Right lobe of liver (tissue), 6 donors: ENCODE measurements around the gene NTM. TPM values are rescaled to one million over a fixed set of nuclear protein-coding genes. Genes with fewer than 3 reads are reported as not detected.
A peak's percentile ranks its signal among the peaks of the same experiment; 100 is the strongest.

Experiments used
- ATAC-seq, 4 donors: fragments of 200-7000 bp; cut with Tn5 transposase; one replicate each; pipeline ENCODE4 v1.9.1; 2020; ENCODE audit warnings: mild to moderate bottlenecking in 4 of 4, moderate library complexity in 4 of 4
- DNase-seq, 3 donors: peaks; one replicate each; pipeline ENCODE4 v3.0.0-alpha.2; 2020
- H3K27ac ChIP-seq, 3 donors: fragments of 200-600 bp; one replicate each; pipeline ENCODE4 v1.8.0; 2022
- H3K27me3 ChIP-seq, 2 donors: fragments of 200-600 bp; one replicate each; pipeline ENCODE4 v1.8.0; 2022
- H3K36me3 ChIP-seq, 4 donors: fragments of 200-600 bp; sonication (generic) in 1 of 4; one replicate each; pipeline versions ENCODE4 v1.5.1 to v1.8.0; 2017 to 2022; ENCODE audit warnings: control low read depth in 1 of 4
- H3K4me1 ChIP-seq, 4 donors: fragments of 200-600 bp; sonication (generic) in 1 of 4; one replicate each; pipeline versions ENCODE4 v1.5.1 to v1.8.0; 2017 to 2022; ENCODE audit warnings: control low read depth in 1 of 4
- H3K4me3 ChIP-seq, 3 donors: fragments of 200-600 bp; one replicate each; pipeline ENCODE4 v1.8.0; 2022
- H3K9me3 ChIP-seq, 4 donors: fragments of 200-600 bp; sonication (generic) in 1 of 4; one replicate each; pipeline versions ENCODE4 v1.5.1 to v1.8.0; 2017 to 2022; ENCODE audit warnings: control low read depth in 1 of 4
- CTCF ChIP-seq, 4 donors: fragments of 200-600 bp in 3 of 4; fragments of 450-650 bp in 1 of 4; IDR thresholded peaks; one replicate each; pipeline versions ENCODE4 v1.5.1 to v1.8.0; 2016 to 2022; ENCODE audit warnings: antibody characterized with exemption in 4 of 4, mild to moderate bottlenecking in 2 of 4
- POLR2A ChIP-seq: fragments of 450-650 bp; IDR thresholded peaks from one replicate; pipeline ENCODE4 v1.6.1; 2017; ENCODE audit warnings: antibody characterized with exemption, mild to moderate bottlenecking
- WGBS: methylation state at CpG from one replicate; pipeline ENCODE4 v1.1.6; 2018; ENCODE audit warnings: low coverage, low lambda C conversion rate; ENCODE audit not compliant: insufficient coverage; ENCODE audit errors: missing lambda C conversion rate; 5-methylcytosine and 5-hydroxymethylcytosine counted together
- intact Hi-C, 2 donors: fragments of 100-400 bp; cut with DNase I; formaldehyde crosslinking; loops; one replicate each; pipeline versions ENCODE4 v1.11.2 to v1.14.1; 2022
- total RNA-seq, 6 experiments: library from RNA; depleted of rRNA in 2 of 6; stranded (reverse); fragments of >200 nt in 2 of 6; fragmentation: NEBNext Ultra II Directional in 3 of 6; extraction: Animal tissue kit (Norgen Biotek cat#: 25700) in 3 of 6; gene quantifications; one replicate each; pipeline versions ENCODE4 v1.1.0 to v1.2.4, GENCODE V29; 2016 to 2023
- donor health status: DM: no; HTN: yes; CAD: no.
- donor health status: DM: no; HTN: no; CAD: no.
- donor health status: DM: no; HTN: no; CAD: no.
- donor health status: DM: no; HTN: yes; CAD: no.
- donor health status: DM: no; HTN: yes; CAD: no.

Gene NTM
- total RNA-seq, 6 experiments from 2014 or later: 0.35 TPM; not detected in 5

GRCh38 chr11:131841925-131842635 lies 471.7 kb downstream of the NTM start:
- 63% methylated on average over 7 of the region's 11 CpGs for WGBS
- no peak for TF ChIP-seq CTCF (IDR thresholded peaks at IDR 0.05)
- TF ChIP-seq POLR2A: no peak
- H3K4me3 ChIP-seq: no peak overlapping the region
- H3K4me1 ChIP-seq: no peaks in the 10 kb centered on the region
- no peak overlapping the region for H3K27ac ChIP-seq
- H3K36me3 ChIP-seq: no peaks in the 10 kb centered on the region
- no peaks in the 10 kb centered on the region for H3K9me3 ChIP-seq
- DNase-seq: no peak
- no peak for ATAC-seq
- intact Hi-C loops: no loop called here
- no peaks in the 10 kb centered on the region for H3K27me3 ChIP-seq

- intact Hi-C loops: no loop called here
- ATAC-seq (no peak), DNase-seq (no peak)
- no peak overlapping the region for H3K27ac ChIP-seq
- no peaks in the 10 kb centered on the region for H3K9me3 ChIP-seq
- TF ChIP-seq POLR2A (no peak), CTCF (IDR thresholded peaks at IDR 0.05) (no peak)
- no peaks in the 10 kb centered on the region for H3K36me3 ChIP-seq
- no peaks in the 10 kb centered on the region for H3K4me1 ChIP-seq
- H3K4me3 ChIP-seq: no peak overlapping the region
- H3K27me3 ChIP-seq: no peaks in the 10 kb centered on the region
- 37% methylated on average over 4 of the region's 4 CpGs for WGBS
These were observed 474.8 kb downstream of the NTM start for GRCh38 chr11:131845255-131845654.

GRCh38 chr11:131849485-131849884 lies 479.1 kb downstream of the NTM start:
- no peak for DNase-seq
- Histone ChIP-seq H3K9me3 (no peaks in the 10 kb centered on the region), H3K4me1 (no peaks in the 10 kb centered on the region), H3K27me3 (no peaks in the 10 kb centered on the region), H3K27ac (no peak overlapping the region), H3K4me3 (no peak overlapping the region), H3K36me3 (no peaks in the 10 kb centered on the region)
- ATAC-seq: peak in 3 of 4 donors; percentile 58 to 85 (median 73)
- 38% methylated on average over 5 of the region's 6 CpGs for WGBS
- intact Hi-C loops: no loop called here
- TF ChIP-seq CTCF (IDR thresholded peaks at IDR 0.05) (no peak), POLR2A (no peak)

- WGBS: 13% methylated on average over 9 of the region's 9 CpGs
- intact Hi-C loops: no loop called here
- no peak for TF ChIP-seq CTCF (IDR thresholded peaks at IDR 0.05)
- no peak for TF ChIP-seq POLR2A
- H3K4me3 ChIP-seq: no peak overlapping the region
- no peaks in the 10 kb centered on the region for H3K9me3 ChIP-seq
- H3K4me1 ChIP-seq: no peaks in the 10 kb centered on the region
- H3K27me3 ChIP-seq: no peaks in the 10 kb centered on the region
- ATAC-seq (peak in 3 of 4 donors; percentile 24 to 68 (median 61)), DNase-seq (no peak)
- H3K36me3 ChIP-seq: no peaks in the 10 kb centered on the region
- no peak overlapping the region for H3K27ac ChIP-seq
These were observed 480.1 kb downstream of the NTM start for GRCh38 chr11:131850507-131850906.
